GM21576 (cell line): ENCODE measurements around the gene HDHD5.

Source experiments
- ATAC-seq: cut with Tn5 transposase; IDR thresholded peaks from one replicate; pipeline ENCODE4 v1.9.1; 2021; ENCODE audit warnings: mild to moderate bottlenecking, moderate library complexity; ENCODE audit not compliant: unreplicated experiment

Gene HDHD5

DNA sequence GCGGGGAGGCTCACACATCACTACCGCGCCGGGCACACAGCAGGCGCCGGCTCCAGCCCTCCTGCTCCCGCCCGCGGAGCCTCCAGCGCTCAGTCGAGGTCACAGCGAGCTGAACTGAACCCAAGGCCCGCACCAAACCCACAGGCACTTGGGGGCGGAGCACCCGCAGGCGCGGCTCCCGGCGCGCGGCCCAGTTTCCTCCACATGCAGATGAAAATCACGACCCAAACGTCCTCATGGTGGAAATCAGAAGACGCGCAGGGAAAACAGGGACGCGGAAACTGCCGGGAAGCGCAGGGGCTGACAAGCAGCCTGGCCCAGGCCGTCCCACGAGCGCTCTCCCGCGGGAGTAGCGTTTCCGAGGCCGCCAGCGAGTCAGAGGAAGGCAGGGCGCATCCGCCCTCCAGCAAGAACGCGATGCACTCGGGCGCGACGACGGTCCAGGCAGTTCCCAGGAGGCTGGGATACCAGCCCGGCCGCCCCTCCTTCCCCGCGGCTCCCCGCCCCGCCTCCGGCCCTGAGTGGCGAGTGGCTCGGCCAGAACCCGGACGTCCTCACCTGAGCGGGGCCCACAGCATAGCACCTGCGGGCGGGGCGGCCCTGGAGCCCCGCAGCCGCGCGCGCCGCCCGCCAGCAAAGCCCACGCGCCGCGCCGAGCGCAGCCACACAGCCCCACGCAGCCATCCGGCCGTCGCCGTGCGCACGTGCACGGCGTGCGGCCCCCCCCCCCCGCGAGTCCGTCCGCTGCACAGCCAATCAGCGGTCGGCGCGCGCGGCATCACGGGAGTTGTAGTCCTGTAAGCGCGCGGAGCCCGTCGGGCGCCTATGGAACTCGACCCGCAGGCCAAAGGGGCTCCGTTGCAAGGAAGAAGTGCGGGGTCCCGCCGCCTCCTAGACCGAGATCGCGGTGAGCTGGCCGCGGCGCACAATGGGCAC, at the start of gene HDHD5:
HDHD5 (minus strand) TSS at position 710 of the 936 bp plus-strand sequence; CDS start at position 684, 26 bp downstream.
- peak; percentile 57 for ATAC-seq

DNA sequence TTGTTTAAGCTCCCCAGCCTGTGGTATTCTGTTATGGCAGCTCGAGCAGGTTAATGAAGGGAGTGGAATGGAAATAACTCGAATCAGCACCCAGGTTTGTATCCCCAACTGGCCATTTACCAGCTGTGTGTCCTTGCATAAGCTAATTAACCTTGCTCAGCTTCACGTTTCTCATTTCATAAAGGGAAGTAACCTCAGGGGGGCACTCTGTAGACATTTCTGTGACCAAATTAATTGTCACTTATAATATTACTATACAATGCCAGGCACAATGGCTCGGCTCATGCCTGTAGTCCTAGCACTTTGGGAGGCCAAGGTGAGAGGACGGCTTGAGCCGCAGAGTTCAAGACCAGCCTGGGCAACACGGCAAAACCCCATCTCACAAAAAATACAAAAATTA, 46.4 kb upstream of the HDHD5 start:
- ATAC-seq = no peak

DNA sequence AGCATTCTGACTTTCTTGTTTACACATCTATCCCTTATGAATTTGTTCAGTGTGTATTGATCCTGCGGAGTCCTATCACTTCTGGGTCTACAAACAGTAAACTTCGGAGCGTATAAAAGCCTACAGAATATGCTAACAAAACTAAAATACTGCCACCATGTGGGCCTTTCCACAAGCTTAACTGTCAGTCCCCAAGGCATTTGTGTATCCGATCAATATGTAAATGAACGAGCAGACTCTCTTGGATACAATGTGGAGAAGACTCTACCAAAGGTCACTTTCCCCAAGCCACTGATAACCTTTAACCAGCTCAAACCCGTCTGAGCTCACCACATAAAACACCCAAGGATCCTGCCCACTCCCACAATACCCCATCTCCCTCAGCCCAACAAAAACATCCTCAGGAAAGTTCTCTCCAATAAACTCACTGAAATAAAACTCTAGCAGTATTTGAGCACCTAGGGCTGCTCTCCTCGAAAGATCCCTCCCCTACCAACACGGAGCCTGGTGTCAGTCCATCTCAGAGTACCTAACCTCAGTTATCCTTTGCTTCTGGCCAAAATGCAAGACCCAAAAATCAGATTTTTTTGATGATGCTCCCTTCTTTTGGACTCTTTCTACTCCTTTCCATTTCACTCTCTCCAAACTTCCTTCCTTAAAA, 42.3 kb upstream of the HDHD5 start:
- no peak for ATAC-seq

DNA sequence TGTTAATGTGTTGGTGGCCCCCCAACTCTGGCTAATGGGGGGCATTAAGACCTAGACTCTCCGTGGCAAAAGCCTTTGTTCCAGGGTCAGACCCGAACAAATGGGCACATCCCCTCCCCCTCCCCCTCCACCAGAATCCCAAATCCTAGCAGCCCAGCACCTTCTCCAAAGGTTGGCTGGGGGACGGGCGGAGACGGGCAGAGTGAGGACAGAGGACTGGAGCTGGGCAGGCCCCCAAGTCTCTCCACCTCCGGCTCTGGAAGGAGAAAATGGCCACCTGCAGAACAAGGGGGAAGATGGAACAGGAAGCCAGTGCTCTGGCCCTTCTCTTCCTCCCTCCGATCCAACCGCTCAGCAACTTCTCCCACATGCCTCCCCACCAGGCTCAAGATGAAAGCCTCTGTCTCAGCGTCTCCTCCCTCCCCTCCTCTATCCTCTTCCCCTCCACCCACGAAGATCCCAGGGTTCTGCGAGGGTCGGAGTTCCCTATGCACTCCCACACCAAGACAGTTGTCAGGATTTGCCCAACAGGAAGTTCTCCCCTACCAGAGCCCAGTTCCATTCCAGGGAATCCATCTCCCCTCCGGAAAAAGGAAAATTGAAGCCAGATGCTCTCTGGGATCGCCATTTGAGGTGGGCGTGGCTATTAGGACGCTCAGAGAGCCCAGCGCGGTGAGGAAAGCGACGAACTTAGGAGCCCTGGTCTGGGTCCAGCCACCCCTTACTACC, 40.1 kb upstream of the HDHD5 start:
- ATAC-seq = no peak

DNA sequence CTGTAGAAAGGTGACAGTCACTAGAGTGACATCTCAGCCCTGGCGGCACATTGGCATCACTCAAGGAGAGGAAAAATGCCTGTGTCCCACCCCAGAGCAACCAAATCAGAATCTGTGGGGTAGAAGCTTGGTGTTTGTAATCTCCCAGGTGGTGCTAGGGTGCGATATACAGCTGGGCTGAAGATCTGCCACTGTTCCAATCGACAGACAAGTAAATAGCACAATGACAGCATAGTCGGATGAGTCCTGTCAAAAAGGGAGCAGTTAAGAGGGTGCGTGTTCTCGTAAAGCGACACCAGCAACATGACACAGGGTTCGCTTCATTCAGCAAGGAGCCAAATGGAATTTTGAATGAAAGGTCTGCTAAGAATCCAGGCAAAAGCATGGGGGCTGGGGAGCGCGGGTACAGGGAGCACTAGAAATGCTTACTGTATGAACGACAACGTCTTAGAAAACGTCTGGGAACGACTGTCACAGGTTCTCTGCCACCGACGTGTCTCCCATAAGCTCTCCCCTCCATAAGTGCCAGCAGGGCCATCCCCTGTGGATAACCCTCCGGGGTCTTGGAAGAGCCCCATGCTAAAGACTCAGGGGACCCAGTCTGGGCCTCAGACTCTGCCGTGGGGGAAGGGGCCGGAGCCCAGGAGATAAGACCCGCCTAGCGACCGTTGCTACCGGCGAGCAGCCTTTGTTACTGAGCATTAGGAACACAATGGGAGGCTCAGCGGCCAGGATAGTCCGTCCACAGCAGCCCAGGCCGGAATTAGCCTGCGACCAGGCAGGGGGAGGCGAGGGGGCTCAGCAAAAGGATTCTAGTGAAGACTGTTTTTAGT, 39.3 kb upstream of the HDHD5 start:
- ATAC-seq = no peak

DNA sequence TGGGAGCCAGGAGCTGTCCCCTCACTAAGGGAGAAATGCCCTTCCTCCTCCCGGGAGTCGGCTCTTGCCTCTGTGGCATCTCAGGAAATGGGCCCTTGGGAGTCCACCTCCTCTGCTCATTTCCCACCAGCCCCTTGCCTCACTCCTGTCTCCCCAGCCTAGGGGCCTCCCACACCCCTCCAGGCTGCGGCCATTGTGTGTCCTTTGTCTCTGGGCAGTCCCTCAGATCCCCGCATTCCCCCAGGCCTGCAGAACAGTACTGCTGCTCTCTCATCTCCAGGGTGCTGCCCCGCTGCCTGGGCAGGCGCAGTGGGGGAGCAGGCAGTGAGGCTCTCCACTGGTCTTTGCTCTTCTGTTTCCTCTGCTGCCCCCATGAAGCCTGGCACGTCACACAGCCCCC, 35.1 kb upstream of the HDHD5 start:
- no peak for ATAC-seq

DNA sequence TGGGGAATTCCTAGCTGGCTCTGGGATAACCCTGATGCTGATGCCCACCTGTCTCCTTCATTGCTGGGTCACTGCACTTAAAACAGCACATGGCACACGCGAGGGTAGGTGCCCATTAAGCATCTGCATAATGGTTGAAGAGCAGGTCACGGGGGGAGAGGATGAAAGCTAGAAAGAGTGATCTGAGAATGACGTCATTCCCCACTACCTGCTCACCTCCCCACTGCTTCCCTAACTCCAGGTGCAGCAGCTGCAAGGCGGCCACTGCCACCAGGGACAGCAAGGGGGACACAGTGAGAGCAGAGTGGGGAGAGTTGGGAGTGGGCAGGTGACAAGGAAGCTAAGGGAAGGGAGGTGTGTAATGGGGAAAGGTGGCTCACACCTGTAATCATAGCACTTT, 33.1 kb upstream of the HDHD5 start:
- ATAC-seq = no peak

DNA sequence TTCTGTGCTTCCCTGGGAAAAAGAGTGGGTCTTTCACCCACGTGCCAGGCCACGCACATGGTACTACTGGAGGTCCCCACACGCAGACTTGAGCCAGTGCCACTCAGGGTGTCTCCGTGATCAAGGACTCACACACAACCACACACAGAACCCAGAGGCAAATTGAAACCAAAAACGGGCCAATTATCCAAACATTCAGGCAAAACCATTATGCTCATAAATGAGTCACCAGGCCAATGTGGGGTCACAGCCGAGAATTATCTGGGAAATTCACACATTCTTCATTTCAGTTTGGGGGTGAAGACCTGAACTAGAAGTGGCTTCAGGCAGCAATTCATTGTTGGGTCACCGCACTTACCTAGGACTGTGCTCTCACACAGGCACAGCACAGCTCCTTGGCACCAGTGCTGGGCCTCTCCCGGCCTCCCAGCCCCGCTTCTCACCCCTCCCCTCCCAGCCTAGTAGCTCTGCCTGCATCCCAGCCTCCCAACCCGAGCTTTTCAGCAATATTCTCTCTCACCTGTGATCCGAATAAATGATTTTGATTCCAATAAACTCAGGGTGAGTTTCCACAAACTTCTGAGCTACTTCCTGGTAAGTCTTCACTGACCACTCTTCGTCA, 32.2 kb upstream of the HDHD5 start:
- no peak for ATAC-seq

DNA sequence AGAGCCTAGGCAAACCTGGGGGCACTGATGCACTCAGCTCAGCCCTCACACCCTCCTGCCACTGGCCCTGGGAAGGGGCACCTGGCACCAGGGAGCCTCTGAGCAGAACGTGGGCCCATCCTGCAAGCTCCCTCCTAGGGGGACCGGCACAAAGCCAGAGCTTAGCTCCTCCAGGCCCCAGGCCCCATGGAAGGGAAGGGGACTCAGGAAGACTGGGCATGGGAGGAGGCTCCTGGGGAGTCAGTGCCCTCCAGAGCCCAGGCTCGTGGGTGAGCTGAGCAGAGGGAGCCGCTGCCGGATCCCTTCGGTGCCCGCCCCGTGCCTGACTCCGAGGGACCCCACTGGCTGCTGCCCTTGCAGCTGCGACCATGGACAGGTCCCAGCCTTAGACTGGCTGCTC, 31.6 kb upstream of the HDHD5 start:
- no peak for ATAC-seq

DNA sequence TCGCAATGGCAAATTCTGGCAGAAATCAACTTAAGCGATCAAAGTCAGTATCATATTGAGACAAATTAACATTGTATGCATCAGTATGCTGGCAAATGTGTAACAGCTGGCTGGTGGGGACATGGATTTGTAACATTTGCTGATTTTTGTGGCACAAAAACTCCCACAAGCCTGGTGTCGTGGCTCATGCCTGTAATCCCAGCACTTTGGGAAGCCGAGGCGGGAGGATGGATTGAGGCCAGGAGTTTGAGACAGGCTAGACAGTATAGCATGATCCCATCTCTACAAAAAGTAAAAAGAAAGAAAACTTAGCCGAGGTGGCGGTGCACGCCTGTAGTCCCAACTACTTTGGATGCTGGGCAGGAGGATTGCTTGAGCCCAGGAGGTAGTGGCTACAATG, 17.6 kb upstream of the HDHD5 start:
- no peak for ATAC-seq

DNA sequence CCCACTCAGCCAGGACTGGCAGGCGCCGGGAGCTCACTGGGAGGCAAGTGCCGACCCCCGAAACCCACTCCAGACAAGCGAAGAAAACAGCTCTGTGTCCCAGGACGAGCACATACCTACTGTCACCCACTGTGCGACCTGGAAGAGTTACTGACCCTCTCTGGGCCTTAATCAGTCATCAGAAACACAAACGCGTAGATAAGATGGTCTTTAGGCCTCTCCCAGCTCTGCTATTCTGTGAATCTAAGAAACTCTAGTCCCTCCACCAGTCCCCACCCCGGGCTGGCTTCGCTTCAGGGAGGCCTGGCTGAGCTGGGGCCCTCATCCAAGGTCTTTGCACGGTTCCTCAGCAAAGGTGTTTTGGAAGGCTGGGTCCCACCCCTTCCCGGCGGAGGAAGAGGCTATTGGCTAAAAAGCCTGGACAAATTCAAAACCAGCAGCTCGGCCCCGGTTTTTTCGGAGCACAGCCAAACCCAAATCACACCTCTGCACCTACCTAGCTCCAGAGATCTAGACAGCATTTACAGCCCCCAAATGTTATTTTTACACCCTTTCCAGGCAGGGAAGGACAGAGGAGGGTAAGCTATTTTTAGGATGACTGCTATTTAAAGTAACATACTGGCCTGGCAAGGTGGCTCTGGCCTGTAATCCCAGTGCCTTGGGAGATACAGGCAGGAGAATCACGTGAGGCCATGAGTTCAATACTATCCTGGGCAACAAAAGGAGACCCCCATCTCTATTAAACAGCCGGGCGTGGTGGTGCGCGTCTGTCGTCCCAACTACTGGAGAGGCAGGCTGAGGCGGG, 13.2 kb upstream of the HDHD5 start:
- no peak for ATAC-seq

DNA sequence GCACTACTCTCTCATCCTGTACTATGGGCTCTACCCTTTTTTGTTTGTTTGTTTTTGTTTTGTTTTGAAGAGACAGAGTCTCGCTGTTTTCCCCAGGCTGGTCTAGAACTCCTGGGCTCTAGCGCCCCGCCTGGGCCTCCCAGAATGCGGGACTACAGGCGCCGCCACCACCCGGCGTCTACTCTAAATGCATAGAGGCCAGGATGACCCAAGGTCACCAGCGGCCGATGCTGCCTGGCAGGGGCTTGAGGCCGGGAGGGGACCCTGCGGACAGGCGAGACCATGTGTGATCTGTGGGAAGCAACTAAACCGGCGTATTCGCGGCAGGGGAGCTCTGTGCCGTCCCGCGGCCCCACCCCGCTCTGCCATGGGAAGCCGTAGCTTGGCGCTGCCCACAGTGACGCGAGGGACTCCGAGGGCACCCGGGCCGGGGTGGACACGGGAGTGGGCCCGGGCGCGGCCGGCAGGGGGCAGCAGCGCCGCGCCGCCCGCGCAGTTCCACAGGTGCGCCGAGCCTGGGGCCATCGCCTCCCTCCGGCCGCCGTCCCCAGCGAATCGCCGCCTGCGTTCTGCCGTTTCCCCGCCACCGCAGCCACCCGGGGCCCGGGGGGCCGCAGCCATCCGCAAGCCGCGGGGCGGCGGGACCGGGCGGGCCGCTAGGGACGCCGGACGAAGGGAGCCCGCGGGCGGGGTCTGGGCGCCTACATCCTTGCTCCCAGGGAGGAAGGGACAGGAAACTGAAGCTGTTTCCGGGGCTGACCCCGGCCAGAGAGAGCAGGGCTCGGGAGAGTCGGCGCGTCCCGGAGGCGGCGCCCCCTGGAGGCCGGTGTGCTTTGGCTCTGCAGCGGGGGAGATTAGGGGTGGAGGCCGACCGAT, 12.3 kb upstream of the HDHD5 start:
- peak; percentile 86 for ATAC-seq

DNA sequence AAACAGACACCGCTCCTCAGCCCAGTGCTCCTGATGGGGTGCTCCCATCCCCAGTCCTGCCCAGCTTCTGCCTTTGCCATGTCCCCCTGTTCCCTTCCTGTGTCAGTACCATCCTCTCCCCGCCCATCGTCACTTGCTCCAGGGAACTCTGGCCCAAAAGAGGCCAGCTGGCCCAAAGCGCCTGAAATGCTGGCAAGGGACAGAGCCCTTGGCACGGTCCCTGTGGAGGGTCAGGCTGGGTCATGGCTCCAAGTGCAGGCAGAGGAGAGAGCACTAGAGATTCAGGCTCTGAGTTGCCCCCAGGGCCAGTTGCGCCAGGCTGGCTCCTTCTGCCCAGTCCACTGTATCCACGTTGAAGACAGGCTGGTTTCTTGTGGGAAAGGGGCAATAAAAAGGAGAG, 8.4 kb upstream of the HDHD5 start:
- ATAC-seq = no peak

DNA sequence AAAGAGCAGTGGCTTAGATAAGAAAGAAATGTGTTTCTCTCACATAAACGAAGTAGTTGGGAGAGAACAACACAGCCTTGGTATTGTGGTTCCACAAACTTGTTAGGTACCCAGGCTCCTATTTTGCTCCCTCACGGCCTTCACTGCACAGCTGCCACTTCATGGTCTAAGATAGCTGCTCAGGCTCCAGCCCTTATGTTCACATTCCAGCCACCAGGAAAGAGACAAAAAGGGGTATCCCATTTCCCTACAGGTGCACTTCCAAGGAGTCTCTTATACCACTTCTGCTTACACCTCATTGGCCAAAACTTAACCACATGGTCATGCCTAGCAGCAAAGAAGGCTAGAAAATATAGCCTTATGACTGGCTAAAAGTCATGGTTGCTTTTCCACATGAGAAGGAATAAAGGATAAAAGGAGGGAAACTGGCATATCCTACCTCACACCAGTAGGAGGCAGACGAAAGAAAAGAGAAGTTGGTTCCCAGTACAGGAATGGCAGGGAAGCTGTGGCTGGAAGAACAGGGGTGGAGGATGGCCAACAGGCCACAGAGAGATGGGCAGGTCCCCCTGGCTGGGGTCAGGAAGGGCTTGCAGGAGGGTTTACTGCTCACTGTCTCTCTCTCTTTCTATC, 5.4 kb upstream of the HDHD5 start:
- no peak for ATAC-seq

DNA sequence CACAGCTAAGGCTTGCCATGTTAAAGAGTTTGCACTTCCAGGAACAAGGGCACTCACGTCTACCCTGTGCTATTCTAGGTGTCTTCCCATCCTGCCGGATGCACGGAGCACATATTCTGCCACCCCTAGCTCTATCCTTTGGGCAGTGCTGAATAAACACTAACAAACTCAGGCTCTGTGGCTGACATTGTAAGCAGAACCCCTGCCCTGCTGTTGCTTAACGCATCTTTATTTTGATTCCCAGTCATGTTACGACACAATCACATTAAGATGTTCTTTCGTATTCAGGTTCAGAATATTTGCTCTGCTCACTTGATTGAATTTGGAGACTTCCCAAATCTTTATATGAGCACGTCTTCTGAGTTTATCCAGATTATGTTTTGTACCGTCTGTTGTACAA, 3.7 kb upstream of the HDHD5 start:
- no peak for ATAC-seq

DNA sequence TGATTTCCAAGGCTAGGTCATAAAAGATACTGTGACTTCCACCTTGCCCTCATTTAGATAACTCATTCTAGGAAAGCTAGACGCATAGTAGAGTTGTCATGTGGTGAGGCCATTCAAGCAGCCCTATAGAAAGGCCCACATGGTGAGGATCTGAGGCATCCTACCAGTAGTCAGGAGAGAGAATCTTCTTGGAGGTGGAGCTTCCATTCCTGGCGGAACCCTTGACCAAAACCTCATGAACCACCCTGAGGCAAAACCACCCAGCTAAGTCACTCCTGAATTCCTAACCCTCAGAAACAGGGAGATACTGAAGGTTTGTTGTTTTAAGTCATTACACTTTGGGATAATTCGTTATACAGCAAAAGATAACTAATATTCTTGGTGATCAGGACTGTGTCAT, 2.9 kb upstream of the HDHD5 start:
- no peak for ATAC-seq

DNA sequence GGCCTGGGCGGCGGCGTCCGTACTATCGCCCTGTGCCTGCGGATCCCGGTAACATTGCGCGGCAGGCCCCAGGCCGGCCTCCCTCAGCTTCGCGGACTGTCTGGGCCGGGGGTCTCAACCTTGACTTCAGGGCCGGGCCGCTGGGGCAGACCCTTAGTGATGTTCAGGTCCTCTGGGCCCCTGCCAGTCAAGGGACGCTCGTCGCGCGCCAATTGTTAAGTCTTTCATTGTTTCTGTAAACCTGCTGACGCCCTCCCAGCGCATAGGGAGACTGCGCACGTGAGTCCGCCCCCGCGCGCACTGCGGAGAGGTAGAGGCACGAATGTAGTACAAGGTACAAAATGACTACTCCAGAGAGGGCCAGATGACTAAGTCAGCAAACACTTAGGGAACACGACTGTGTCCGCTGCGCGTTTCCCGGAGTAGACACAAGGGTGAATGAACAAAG, 451 bp upstream of the HDHD5 start:
- peak; percentile 25 for ATAC-seq

DNA sequence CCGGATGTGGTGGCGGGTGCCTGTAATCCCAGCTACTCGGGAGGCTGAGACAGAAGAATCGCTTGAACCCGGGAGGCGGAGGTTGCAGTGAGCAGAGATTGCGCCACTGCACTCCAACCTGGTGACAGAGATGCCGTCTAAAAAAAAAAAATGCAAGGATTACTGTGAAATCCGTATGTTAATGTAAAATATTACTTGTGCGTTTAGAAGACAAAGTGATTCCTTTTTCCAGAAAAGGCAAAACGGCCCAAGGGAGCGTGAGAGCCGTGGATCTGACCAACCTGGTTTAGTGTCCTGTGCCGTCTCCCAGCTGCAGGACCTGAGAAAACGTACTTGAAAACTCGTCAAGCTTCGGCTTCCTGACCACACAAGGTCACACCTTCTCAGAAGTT, 905 bp downstream of the HDHD5 start:
- ATAC-seq = no peak
